ENCODE data around the gene CRYBB1.

Gene CRYBB1

DNA sequence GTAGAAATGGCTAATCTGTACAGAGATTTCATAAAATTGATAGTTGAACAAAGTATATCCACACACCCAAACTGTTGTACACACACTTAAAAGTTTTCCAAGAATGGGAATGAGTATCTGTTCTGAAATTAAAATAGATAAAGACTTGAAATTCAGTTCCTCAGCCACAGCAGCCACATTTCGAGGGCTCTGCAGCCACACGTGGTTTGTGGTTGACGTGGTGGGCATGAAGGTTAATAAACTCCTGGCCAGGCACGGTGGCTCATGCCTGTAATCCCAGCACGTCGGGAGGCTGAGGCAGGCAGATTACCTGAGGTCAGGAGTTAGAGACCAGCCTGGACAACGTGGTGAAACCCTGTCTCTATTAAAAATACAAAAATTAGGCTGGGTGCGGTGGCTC, 51.9 kb downstream of the CRYBB1 start:
- H3K4me3 ChIP-seq (replicated peaks; ENCODE audit: low read depth, low read length), result no peak overlapping the region
- no peaks in the 10 kb centered on the region for H3K27me3 ChIP-seq (replicated peaks; ENCODE audit: control insufficient read depth, insufficient read depth, low read length)
- TF ChIP-seq, protein P1, sequence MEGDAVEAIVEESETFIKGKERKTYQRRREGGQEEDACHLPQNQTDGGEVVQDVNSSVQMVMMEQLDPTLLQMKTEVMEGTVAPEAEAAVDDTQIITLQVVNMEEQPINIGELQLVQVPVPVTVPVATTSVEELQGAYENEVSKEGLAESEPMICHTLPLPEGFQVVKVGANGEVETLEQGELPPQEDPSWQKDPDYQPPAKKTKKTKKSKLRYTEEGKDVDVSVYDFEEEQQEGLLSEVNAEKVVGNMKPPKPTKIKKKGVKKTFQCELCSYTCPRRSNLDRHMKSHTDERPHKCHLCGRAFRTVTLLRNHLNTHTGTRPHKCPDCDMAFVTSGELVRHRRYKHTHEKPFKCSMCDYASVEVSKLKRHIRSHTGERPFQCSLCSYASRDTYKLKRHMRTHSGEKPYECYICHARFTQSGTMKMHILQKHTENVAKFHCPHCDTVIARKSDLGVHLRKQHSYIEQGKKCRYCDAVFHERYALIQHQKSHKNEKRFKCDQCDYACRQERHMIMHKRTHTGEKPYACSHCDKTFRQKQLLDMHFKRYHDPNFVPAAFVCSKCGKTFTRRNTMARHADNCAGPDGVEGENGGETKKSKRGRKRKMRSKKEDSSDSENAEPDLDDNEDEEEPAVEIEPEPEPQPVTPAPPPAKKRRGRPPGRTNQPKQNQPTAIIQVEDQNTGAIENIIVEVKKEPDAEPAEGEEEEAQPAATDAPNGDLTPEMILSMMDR (IDR thresholded peaks at IDR 0.05; ENCODE audit: insufficient read depth, low read length, poor library complexity, severe bottlenecking), result no peak
- H3K36me3 ChIP-seq (ENCODE audit: control insufficient read depth, insufficient read depth, low read length), result peaks cover 5% of the 10 kb centered on the region
- no peak for DNase-seq (ENCODE audit: extremely low read depth, insufficient read length)

DNA sequence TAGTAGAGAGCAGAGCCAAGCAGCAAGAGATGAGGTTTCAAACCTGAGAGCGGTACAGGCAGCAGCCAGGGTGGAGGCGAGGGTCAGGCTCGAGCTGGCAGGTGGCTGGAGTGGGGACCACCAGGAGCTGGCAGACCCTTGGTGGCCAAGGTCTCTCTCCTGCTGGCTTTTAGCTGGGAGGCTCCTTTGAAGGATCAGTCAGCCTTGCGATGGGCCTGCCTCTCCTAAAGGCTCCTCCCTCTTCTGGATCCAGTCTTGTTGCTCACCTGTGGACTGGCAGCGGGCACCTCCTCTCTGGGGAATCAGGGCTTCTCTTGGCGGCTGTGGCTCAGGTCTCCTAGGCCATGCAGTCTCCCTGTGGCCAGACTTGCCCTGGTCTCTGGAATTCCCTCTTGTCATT, 52.6 kb downstream of the CRYBB1 start:
- Histone ChIP-seq H3K36me3 (ENCODE audit: control insufficient read depth, insufficient read depth, low read length) (peaks cover 5% of the 10 kb centered on the region), H3K4me3 (replicated peaks; ENCODE audit: low read depth, low read length) (no peak overlapping the region), H3K27me3 (replicated peaks; ENCODE audit: control insufficient read depth, insufficient read depth, low read length) (no peaks in the 10 kb centered on the region)
- TF ChIP-seq, protein P1 (IDR thresholded peaks at IDR 0.05; ENCODE audit: insufficient read depth, low read length, poor library complexity, severe bottlenecking), result no peak
- no peak for DNase-seq (ENCODE audit: extremely low read depth, insufficient read length)

DNA sequence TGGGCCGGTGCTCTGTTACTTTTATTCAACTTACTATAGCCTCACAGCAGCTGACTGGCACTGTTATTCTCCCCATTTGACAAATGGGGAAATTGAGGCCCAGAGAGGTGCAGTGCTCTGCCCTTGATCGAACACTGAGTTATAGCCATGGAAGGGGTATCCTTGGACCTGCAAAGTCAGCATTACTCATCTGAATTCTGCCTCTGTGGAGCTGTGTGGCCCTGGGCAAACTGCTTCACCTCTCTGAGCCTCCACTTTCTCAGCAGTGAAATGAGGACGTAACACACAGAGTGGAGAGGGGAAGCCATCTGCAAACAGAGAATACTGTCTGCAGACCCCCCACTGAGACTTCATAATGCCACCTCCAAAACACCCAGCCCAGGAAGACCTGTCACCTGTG, 53.2 kb downstream of the CRYBB1 start:
- TF ChIP-seq, protein P1 (IDR thresholded peaks at IDR 0.05; ENCODE audit: insufficient read depth, low read length, poor library complexity, severe bottlenecking), result no peak
- H3K36me3 ChIP-seq (ENCODE audit: control insufficient read depth, insufficient read depth, low read length), result peaks cover 5% of the 10 kb centered on the region
- DNase-seq (ENCODE audit: extremely low read depth, insufficient read length), result no peak
- H3K27me3 ChIP-seq (replicated peaks; ENCODE audit: control insufficient read depth, insufficient read depth, low read length), result no peaks in the 10 kb centered on the region
- no peak overlapping the region for H3K4me3 ChIP-seq (replicated peaks; ENCODE audit: low read depth, low read length)

DNA sequence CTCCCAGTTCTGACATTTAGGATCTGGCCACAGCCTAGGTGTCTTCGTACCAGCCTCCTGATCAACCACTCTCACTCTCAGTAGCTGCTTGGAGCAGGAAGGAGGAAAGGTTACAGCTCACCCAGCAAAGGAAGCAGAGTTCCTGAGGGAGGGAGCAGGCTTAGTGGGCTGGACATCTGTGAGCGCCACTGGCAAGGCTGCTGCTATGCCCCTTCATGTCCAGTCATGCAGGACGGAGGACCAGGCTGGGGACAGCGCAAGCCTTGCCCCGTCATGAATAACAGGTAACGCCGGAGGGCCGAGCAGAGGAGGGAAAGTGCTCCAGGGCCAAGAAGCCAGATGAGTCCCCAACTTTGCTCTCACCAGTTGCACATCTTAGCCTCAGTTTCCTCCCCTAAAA, 53.6 kb downstream of the CRYBB1 start:
- peaks cover 4% of the 10 kb centered on the region; the same call in 1 of the 2 replicates for H3K36me3 ChIP-seq (ENCODE audit: control insufficient read depth, insufficient read depth, low read length)
- TF ChIP-seq, protein P1 (IDR thresholded peaks at IDR 0.05; ENCODE audit: insufficient read depth, low read length, poor library complexity, severe bottlenecking), result no peak
- H3K4me3 ChIP-seq (replicated peaks; ENCODE audit: low read depth, low read length), result no peak overlapping the region
- DNase-seq (ENCODE audit: extremely low read depth, insufficient read length), result no peak
- no peaks in the 10 kb centered on the region for H3K27me3 ChIP-seq (replicated peaks; ENCODE audit: control insufficient read depth, insufficient read depth, low read length)

DNA sequence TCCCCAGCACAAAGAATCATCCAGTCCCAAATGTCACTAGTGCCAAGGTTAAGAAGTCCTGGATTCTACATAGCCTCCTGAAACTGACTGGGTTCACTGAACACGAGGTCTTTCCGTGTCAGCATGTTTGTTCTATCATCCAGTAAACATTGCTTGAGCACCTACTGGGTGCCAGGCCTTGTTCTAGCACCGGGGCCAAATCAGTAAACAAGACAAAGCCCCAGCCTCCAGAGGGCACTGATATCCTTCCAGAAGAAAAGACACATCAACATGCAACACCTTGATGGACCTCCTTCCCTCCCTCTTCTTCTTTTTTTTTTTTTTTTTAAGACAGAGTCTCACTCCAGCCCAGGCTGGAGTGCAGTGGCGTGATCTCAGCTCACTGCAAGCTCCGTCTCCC, 54.8 kb downstream of the CRYBB1 start:
- Histone ChIP-seq H3K27me3 (replicated peaks; ENCODE audit: control insufficient read depth, insufficient read depth, low read length) (no peaks in the 10 kb centered on the region), H3K36me3 (ENCODE audit: control insufficient read depth, insufficient read depth, low read length) (peaks cover 4% of the 10 kb centered on the region; the same call in 1 of the 2 replicates), H3K4me3 (replicated peaks; ENCODE audit: low read depth, low read length) (no peak overlapping the region)
- DNase-seq (ENCODE audit: extremely low read depth, insufficient read length), result no peak
- TF ChIP-seq, protein P1 (IDR thresholded peaks at IDR 0.05; ENCODE audit: insufficient read depth, low read length, poor library complexity, severe bottlenecking), result no peak

DNA sequence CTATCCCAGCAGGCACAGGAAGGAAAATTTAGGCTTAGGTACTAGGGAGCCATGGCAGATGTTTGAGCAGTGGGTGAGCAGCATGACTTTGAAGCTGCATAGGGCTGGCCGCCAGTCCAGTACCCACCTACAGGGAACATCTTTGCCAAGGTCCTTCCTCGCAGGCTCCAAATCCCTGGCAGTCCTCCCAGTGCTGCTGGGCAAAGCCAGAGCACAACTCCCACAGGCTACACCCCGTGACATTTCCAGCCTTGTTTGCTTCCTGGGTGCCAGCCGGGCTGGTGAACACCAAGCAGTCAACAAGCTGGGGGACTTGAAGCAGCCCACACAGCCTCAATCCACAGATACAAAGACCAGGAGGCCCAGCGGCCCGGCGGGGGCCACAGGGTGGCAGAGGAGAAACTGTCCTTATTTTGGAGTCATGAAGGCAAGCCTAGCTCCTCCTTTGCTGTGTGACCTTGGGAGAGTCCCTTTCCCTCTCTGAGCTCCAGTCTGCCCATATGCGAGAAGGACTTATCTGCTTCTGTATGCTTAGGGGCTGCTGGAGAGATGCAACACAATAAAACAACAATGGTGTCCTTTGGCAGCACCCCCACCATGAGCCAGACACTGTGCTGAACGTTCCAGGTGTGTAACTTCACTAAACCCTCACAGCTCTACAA, 55.9 kb downstream of the CRYBB1 start:
- H3K36me3 ChIP-seq (ENCODE audit: control insufficient read depth, insufficient read depth, low read length), result peaks cover 2% of the 10 kb centered on the region; the same call in 1 of the 2 replicates
- H3K4me3 ChIP-seq (replicated peaks; ENCODE audit: low read depth, low read length), result no peak overlapping the region
- TF ChIP-seq, protein P1 (IDR thresholded peaks at IDR 0.05; ENCODE audit: insufficient read depth, low read length, poor library complexity, severe bottlenecking), result no peak
- no peak for DNase-seq (ENCODE audit: extremely low read depth, insufficient read length)
- no peaks in the 10 kb centered on the region for H3K27me3 ChIP-seq (replicated peaks; ENCODE audit: control insufficient read depth, insufficient read depth, low read length)
